Lung microvascular endothelial cell (primary cell): Measurements from ENCODE around the gene CASKIN2. TPM values are rescaled to one million over a fixed set of nuclear protein-coding genes. Genes with fewer than 3 reads are reported as not detected.

Experiments used
- DNase-seq, 2 donors: peaks; one replicate each; pipeline versions ENCODE4 v3.0.0 to v3.0.0-alpha.2; 2010; ENCODE audit warnings: low read depth in 2 of 2
- total RNA-seq: library from RNA; depleted of rRNA; stranded (reverse); fragments of >200 nt; gene quantifications from 2 replicates; pipeline ENCODE4 v1.2.1, GENCODE V29; 2014

The CASKIN2 gene
- total RNA-seq, 1 donor from 2014 or later: 11.5 TPM

GRCh38 chr17:75506888-75507287 is 8.4 kb downstream of the CASKIN2 start:
- no peak for DNase-seq

DNA sequence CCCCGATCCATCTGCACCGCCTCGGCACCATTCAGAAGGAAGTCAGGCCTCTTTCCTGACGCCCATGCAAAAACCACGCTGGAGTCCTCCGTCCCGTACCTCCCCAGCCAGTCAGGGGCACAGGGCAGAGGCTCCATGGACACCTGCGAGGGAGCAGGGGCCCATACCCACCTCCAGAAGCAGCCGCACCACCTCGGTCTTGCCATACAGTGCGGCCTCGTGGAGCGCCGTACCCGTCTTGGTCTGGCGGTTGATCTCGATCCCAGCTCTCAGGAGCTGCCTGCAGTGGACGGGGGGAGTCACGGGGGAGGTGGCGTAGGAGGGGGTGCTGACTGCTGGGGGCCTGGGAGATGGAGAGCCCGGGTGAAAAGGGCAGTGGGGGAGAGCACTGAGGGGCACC is 9.2 kb downstream of the CASKIN2 start:
- DNase-seq: no peak

DNA sequence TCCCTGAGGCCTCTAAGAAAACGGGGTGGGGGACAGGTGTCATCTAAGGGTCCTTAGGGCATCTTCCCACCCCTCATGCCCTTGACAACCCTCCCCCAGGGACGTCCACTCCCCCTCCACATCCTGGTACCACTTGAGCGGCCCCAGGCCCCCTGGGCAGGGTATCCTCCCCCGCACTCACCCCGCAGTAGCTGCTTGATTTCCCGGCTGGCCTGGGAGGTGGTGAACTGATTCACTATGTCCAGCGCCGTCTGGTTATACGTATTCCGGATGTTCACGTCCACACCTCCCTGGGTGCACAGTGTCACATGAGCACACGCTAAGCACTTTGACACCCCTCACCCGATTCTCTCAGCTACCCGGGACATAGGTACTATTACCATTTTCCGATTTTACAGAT is 9.7 kb downstream of the CASKIN2 start:
- DNase-seq: no peak

- no peak for DNase-seq
These were observed 10.3 kb downstream of the CASKIN2 start for GRCh38 chr17:75505152-75505409.

- no peak for DNase-seq
These were observed 10.8 kb downstream of the CASKIN2 start for GRCh38 chr17:75504347-75505151.

GRCh38 chr17:75503976-75504346 is 11.4 kb downstream of the CASKIN2 start:
- no peak for DNase-seq

DNA sequence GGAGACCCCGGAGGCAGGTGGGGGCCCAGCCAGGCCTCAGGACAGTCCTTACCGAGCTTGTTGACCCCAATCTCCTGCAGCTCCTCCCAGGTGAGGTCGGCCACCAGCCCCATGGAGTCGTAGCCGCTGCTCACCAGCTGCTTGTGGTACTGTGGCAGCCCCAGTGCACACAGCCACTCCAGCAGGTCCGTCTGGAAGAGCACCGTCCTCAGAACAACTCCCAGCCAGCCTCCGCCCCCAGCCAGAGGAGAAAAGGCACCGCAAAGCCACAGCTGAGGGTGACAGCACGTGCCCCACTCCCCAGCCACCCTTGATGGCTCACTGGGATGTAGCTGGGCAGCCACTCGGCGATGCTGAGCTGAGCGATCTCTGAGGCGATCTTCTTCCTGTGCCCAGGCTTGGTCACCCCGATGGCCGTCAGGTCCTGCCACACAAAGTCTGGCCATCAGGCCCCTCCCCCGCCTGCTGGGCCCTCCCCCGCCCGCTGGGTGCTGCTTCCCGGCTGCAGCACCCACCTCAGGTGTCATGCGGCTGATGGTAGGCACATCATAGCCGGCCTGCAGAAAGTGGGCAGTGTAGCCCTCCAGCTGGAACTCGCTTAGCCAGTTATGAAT is 11.9 kb downstream of the CASKIN2 start:
- no peak for DNase-seq

- no peak for DNase-seq
These were observed 12.5 kb downstream of the CASKIN2 start for GRCh38 chr17:75502721-75503329.

DNA sequence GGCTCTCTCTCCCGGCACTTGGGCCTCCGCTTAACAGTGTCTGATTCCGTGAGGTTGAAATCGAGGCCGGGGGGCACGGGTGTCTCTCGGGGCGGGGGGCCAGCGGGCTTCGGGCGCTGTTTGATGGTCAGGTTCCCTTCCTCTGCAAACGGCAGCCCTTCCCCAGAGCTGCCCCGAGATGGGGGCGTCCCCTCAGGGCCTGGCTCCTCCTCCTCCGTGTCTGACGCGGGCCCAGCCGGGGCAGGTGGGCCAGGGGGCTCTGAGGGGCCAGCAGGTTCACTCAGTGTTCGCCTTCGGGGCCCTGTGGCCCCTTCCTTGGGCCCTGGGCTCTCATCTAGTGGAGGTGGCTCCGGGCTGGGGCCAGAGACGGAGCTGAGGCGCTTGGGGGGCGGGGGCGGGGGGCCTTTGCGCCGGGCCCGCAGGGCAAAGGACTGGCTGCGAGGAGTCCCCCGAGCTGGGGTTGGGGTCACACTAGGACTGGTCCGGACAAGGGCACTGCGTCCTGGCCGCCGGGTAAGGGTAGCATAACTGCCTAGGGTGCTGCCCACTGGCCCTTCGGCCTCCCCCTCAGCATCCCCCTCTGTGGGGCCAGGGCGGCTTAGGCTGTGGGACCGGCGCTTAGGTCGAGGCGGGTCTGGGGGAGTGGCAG is 13.1 kb downstream of the CASKIN2 start:
- DNase-seq: no peak

DNA sequence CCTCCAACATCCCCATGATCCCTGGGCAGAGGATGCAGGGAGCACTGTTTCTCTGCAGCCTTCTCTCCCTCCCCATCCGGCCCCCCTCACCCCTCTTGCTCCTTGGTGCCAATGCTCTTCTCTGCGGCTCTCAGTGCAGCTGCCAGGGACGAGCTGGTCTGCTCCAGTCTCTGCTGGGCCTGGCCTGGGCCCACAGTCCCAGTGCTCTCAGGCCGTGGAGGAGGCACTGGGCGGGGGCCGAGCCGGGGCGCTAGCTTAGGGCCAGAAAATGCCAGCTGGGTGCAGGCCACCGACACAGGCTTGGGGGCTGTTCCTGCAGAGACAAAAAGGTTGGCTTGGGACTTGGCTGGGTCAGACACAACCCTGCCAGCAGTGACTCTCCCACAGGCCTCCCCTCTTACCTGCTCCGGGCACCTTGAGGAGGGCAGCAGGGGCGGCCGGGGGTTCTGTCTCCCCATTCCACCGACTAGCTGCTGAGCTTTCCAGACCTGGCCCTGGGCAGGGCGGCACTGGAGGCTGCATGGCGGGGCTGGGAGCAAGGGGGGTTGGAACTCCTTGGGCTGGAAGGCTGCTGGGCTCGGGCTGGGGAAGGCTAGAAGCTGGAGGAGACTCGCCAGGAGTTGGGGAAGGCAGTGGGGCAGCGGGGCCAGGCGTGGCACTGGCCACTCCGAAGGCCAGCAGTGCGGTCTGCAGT is 13.8 kb downstream of the CASKIN2 start:
- DNase-seq: no peak

- no peak for DNase-seq
These were observed 14.7 kb downstream of the CASKIN2 start for GRCh38 chr17:75500419-75501216.

DNA sequence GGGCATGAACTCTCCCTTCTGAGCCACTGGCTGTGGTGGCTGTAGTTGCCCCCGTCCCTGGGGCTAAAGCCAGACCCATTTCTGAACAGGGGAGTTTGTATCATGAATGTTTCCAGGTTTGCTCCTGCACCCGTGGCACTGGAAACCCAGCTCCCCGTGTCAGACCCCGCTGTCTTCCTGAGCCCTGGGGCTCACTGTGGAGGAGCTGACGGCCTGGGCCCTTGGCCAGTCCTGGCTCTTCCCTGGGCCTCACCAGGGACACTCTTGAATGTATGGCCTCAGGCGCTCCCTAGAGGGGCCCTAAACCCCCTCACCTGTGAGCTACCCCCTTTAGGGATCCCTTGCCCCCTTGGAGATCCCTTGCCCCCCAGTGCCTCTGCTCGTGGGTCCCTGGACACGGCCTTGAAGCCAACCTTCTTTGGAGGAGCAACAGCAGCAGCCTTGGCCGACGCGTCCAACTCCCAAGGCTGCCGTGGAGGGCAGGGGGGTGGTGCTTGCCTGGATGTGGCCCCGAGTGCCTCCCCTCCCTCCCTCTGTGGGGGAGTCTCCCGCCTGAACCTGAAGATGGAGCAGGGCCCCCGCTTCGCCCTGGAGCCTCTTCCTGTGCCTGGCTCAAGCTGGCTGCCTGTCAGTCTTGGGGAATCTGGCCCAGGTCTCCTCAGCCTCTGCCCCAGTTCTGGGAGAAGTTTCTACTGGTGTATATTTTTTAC is 15.9 kb downstream of the CASKIN2 start:
- no peak for DNase-seq

DNA sequence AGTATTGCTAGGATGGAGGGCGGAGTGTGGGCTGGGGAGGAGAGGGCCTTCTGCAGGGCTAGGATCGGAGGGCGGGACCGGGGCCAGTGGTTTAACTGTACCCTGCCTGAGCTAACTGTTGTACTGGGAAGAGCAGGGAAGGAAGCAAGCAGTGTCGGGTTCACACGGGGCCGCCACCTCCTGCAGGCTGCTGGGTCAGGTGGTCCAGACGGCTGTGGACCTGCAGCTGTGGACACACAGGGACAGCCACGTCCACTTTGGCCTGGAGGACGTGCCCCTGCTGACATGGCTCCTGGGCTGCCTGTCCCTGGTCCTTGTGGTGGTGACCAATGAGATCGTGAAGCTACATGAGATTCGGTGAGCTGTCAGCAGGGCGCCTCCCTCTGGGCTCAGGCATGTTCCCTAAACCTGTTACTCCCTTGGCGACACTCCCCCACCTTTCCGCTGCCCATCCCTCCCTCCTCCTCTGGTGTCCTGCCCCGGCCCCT is 16.6 kb downstream of the CASKIN2 start:
- DNase-seq: no peak

GRCh38 chr17:75498039-75498725 is 17.2 kb downstream of the CASKIN2 start:
- DNase-seq: peak; percentile 43 to 55

DNA sequence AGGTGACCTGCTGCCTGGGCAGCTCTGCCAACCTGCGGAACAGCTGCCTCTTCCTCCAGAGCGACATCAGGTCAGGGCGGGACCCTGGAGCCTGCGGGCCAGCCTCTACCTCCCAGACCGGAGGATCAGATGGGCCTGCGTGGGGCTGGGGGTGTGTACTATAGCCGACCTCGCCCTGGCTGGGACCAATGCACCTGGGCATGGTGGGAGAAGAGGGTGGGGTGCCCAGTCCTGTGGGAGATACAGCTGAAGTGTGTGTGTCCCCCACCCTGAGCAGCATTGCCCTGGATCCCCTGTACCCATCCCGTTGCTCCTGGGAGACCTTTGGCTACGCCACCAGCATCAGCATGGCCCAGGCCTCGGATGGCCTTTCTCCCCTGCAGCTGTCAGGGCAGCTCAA is 19.3 kb downstream of the CASKIN2 start:
- DNase-seq: no peak

- no peak for DNase-seq
These were observed 20.9 kb downstream of the CASKIN2 start for GRCh38 chr17:75494326-75494877.

GRCh38 chr17:75493476-75494129 is 21.7 kb downstream of the CASKIN2 start:
- no peak for DNase-seq

- no peak for DNase-seq
These were observed 22.7 kb downstream of the CASKIN2 start for GRCh38 chr17:75492555-75493168.
